ENCODE measurements around the gene MTHFD1. TPM values are rescaled to one million over a fixed set of nuclear protein-coding genes. Genes with fewer than 3 reads are reported as not detected.

The MTHFD1 gene
- total RNA-seq, 4 donors from 2014 or later = 21.5 to 42.0 (median 33.0) TPM

DNA sequence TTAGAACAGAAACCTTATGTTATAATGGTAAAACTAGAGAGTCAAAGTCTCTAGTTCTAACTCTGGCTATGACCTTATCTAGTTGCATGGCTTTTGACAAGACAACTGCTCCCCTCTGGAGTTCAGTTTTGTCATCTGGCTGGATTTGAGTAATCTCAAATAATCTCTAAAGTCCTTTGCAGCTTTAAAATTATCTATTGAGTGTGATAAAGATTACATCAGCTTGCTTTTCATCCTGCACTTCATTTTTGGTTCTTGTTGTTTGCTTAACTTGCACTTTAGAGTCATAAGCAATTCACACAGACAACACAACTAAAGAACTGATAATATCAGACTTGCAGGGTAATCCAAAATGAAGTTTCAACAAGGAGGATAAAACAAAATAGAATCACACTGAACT is 79.4 kb downstream of the MTHFD1 start:
- Histone ChIP-seq H3K4me3 (no peak overlapping the region), H3K4me1 (peaks cover 13% of the 10 kb centered on the region), H3K27me3 (no peaks in the 10 kb centered on the region), H3K36me3 (no peaks in the 10 kb centered on the region), H3K27ac (no peak overlapping the region), H3K9me3 (no peaks in the 10 kb centered on the region)
- DNase-seq (ENCODE audit: low spot score in 2 of 2) = no peak
- TF ChIP-seq POLR2AphosphoS5 (IDR thresholded peaks at IDR 0.05) (no peak), POLR2A (IDR thresholded peaks at IDR 0.05) (no peak), EP300 (IDR thresholded peaks at IDR 0.05) (no peak)
- TF ChIP-seq, protein P1, sequence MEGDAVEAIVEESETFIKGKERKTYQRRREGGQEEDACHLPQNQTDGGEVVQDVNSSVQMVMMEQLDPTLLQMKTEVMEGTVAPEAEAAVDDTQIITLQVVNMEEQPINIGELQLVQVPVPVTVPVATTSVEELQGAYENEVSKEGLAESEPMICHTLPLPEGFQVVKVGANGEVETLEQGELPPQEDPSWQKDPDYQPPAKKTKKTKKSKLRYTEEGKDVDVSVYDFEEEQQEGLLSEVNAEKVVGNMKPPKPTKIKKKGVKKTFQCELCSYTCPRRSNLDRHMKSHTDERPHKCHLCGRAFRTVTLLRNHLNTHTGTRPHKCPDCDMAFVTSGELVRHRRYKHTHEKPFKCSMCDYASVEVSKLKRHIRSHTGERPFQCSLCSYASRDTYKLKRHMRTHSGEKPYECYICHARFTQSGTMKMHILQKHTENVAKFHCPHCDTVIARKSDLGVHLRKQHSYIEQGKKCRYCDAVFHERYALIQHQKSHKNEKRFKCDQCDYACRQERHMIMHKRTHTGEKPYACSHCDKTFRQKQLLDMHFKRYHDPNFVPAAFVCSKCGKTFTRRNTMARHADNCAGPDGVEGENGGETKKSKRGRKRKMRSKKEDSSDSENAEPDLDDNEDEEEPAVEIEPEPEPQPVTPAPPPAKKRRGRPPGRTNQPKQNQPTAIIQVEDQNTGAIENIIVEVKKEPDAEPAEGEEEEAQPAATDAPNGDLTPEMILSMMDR (IDR thresholded peaks at IDR 0.05) = no peak

DNA sequence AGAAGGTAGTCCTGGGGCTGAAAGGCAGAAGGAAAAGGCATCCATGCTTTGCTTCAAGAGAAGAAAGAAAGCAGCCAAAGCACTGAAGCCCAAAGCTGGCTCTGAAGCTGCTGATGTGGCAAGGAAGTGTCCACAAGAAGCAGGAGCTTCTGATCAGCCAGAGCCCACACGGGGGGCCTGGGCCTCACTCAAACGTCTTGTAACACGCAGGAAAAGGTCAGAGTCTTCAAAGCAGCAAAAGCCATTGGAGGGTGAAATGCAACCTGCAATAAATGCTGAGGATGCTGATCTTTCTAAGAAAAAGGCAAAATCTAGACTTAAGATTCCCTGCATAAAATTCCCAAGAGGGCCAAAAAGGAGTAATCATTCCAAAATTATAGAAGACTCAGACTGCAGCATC is 80.3 kb downstream of the MTHFD1 start:
- H3K4me1 ChIP-seq = peaks cover 13% of the 10 kb centered on the region
- no peak for DNase-seq (ENCODE audit: low spot score in 2 of 2)
- no peaks in the 10 kb centered on the region for H3K27me3 ChIP-seq
- TF ChIP-seq POLR2AphosphoS5 (IDR thresholded peaks at IDR 0.05) (no peak), POLR2A (IDR thresholded peaks at IDR 0.05) (no peak), EP300 (IDR thresholded peaks at IDR 0.05) (no peak)
- TF ChIP-seq, protein P1 (IDR thresholded peaks at IDR 0.05) = no peak
- no peak overlapping the region for H3K4me3 ChIP-seq
- no peaks in the 10 kb centered on the region for H3K36me3 ChIP-seq
- WGBS = 60% methylated on average over 3 of the region's 3 CpGs
- no peak overlapping the region for H3K27ac ChIP-seq
- no peaks in the 10 kb centered on the region for H3K9me3 ChIP-seq

DNA sequence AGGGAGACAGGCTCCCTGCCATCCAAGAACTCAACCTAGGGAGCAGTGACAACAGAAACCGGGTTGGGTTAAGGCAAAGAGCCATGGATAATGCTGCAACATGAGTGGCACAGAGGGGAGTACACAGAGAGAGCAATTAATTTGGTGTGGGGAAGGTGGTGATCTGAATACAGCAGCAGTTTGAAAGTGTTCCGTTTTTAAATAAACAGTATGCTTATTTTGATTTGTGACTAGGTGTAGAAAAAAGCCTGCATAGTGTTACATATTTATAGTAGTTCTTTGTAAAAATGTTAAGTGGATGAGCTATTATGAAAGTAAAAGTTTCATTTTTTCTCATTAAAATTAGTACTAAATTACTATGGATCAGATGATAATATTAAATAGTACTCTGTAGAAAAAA is 85.9 kb downstream of the MTHFD1 start:
- Histone ChIP-seq H3K4me3 (no peak overlapping the region), H3K9me3 (no peaks in the 10 kb centered on the region), H3K27me3 (no peaks in the 10 kb centered on the region), H3K4me1 (no peaks in the 10 kb centered on the region), H3K36me3 (no peaks in the 10 kb centered on the region), H3K27ac (no peak overlapping the region)
- WGBS = 51% methylated on average over 2 of the region's 2 CpGs
- TF ChIP-seq, protein P1 (IDR thresholded peaks at IDR 0.05) = no peak
- TF ChIP-seq EP300 (IDR thresholded peaks at IDR 0.05) (no peak), POLR2A (IDR thresholded peaks at IDR 0.05) (no peak), POLR2AphosphoS5 (IDR thresholded peaks at IDR 0.05) (no peak)
- DNase-seq (ENCODE audit: low spot score in 2 of 2) = no peak

DNA sequence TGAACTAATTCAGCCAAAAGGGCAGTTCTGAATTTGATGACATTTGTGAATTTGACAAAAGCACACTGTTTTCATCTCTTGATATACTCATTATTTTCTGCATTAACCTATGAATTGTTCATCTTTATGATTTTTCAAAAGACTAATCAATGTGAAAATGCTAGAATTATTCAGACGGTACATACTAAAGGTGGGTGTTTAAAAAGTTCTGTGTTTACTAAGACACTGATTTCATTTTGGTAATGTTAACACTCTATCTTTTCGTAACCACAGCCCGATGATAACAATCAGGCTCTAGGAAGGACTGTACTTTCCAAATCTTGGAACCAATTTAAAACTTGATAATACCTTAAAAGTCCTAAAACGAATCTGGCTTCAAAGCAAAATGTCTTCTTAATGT is 86.5 kb downstream of the MTHFD1 start:
- TF ChIP-seq, protein P1 (IDR thresholded peaks at IDR 0.05) = no peak
- TF ChIP-seq POLR2A (IDR thresholded peaks at IDR 0.05) (no peak), POLR2AphosphoS5 (IDR thresholded peaks at IDR 0.05) (no peak), EP300 (IDR thresholded peaks at IDR 0.05) (no peak)
- WGBS = 78% methylated on average over 4 of the region's 4 CpGs
- H3K4me1 ChIP-seq = no peaks in the 10 kb centered on the region
- no peaks in the 10 kb centered on the region for H3K36me3 ChIP-seq
- no peak overlapping the region for H3K27ac ChIP-seq
- no peak overlapping the region for H3K4me3 ChIP-seq
- H3K27me3 ChIP-seq = no peaks in the 10 kb centered on the region
- no peaks in the 10 kb centered on the region for H3K9me3 ChIP-seq
- DNase-seq (ENCODE audit: low spot score in 2 of 2) = no peak

DNA sequence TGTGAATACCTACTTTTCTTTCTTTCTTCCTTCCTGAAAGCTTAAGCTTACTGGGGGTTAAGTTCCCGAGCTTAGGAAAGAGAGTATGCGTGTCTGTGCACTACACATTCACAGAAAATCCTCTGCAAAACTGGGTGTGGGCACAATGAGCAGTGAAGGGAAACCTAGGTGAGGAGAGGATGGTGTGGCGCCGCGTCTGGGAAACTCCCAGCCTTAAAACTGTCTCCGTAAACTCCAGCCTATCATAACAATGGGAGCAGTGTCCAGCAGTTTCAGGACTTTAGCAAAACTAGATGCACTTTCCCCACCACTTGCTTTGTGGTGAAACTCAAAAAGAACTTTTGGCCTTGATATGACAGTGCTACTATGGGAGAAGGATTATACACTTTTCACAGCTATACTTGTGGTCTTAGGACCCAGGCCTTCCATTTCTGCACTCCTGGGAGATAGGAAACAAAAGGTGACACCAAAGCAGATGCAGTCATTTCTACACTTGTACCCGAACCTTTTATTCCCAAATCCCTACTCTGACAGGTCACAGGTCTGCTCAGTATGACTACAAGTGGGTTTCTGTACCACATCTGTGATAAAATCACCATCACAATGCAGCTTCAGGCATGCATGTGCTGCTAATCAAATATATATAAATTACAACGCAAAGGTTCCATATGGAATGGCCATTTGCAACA is 87.6 kb downstream of the MTHFD1 start:
- no peak for DNase-seq (ENCODE audit: low spot score in 2 of 2)
- Histone ChIP-seq H3K27me3 (no peaks in the 10 kb centered on the region), H3K36me3 (no peaks in the 10 kb centered on the region), H3K4me3 (no peak overlapping the region), H3K27ac (no peak overlapping the region), H3K4me1 (no peaks in the 10 kb centered on the region), H3K9me3 (no peaks in the 10 kb centered on the region)
- 86% methylated on average over 8 of the region's 8 CpGs for WGBS
- TF ChIP-seq, protein P1 (IDR thresholded peaks at IDR 0.05) = no peak
- TF ChIP-seq EP300 (IDR thresholded peaks at IDR 0.05) (no peak), POLR2AphosphoS5 (IDR thresholded peaks at IDR 0.05) (no peak), POLR2A (IDR thresholded peaks at IDR 0.05) (no peak)

Data from suprapubic skin (tissue), 4 donors.